ENCODE data around the gene MRPS27.

The MRPS27 gene

DNA sequence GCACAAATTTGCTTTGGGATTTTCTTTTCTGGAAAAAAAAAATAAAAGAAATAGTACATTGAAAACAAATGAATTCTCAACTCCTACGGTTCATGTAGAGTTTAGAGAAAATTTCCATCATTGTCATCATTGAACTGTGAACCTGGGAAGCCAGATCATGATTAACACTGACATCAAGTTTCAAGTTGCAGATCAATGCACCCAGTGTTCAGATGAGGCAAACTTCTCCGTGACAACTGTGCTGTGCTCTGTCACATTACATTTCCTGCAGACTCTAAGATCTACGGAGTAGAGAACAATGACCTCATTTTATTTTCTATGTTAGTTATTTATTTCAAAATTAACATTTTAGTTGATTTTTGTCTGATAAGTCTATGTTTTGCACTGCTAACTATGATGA lies 113.0 kb downstream of the MRPS27 start:
- Mint-ChIP-seq H3K4me3 (no peak overlapping the region), H3K36me3 (ENCODE audit: low read depth) (peaks cover 54% of the 10 kb centered on the region), H3K27ac (no peak overlapping the region), H3K4me1 (peaks cover 13% of the 10 kb centered on the region), H3K27me3 (ENCODE audit: low read depth, poor library complexity) (peaks cover 2% of the 10 kb centered on the region), H3K9me3 (no peaks in the 10 kb centered on the region)
- TF ChIP-seq, protein P1, sequence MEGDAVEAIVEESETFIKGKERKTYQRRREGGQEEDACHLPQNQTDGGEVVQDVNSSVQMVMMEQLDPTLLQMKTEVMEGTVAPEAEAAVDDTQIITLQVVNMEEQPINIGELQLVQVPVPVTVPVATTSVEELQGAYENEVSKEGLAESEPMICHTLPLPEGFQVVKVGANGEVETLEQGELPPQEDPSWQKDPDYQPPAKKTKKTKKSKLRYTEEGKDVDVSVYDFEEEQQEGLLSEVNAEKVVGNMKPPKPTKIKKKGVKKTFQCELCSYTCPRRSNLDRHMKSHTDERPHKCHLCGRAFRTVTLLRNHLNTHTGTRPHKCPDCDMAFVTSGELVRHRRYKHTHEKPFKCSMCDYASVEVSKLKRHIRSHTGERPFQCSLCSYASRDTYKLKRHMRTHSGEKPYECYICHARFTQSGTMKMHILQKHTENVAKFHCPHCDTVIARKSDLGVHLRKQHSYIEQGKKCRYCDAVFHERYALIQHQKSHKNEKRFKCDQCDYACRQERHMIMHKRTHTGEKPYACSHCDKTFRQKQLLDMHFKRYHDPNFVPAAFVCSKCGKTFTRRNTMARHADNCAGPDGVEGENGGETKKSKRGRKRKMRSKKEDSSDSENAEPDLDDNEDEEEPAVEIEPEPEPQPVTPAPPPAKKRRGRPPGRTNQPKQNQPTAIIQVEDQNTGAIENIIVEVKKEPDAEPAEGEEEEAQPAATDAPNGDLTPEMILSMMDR (IDR thresholded peaks at IDR 0.05): no peak
- DNase-seq: no peak

DNA sequence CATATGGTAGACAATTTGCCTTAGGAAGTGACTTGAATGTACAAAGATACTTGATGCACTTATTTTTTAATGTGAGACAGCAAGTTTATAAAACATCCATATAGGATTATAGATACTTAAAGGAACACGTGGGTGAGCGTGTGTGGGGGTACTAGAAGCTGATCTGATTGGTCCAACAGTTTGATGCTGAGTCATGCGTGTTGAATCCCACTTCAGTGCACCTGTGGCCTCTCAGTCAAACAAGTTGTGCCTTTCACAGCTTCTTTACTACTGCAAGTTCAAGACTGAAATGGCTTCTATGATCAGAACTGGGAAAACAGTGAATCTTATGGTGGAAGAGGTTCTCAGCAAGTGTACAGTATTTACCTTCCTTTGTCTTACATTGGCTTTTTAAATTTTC lies 113.9 kb downstream of the MRPS27 start:
- peaks cover 10% of the 10 kb centered on the region for H3K4me1 Mint-ChIP-seq
- peak overlapping the region; percentile 74 for H3K27ac Mint-ChIP-seq

DNA sequence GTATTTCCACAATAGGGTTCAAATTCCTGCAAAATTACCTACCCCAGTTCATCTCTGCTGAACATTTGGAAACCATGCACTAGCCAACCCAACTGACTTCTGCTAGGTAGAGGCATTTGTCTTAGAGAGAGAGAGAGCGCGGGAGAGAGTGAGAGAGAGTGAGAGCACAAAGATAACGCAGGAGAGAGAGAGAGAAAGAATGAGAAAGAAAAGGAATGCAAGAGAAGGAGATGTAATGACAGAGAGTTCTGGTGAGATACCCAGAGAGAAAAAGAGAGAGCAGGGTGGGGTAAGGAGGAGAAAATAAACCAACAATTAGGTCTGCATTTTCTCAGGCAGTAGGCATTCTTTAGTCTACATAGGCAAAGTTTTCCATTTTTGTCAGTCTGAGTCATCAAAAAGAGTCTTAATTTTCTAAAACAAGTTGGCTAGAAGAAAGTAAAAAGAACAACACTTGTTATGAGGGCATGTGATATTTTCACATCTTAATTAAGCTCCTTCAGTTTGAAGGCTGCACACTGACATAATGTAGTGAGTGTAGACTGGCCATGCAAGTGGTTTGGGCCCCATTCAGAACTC lies 114.5 kb downstream of the MRPS27 start:
- Mint-ChIP-seq H3K27ac (peak overlapping the region; percentile 44), H3K27me3 (ENCODE audit: low read depth, poor library complexity) (no peaks in the 10 kb centered on the region), H3K36me3 (ENCODE audit: low read depth) (peaks cover 64% of the 10 kb centered on the region), H3K9me3 (no peaks in the 10 kb centered on the region), H3K4me1 (peaks cover 8% of the 10 kb centered on the region), H3K4me3 (no peak overlapping the region)
- DNase-seq: no peak
- TF ChIP-seq, protein P1 (IDR thresholded peaks at IDR 0.05): no peak

More for the DNA sequence above, 113.9 kb downstream of the MRPS27 start:
- Mint-ChIP-seq H3K9me3 (no peaks in the 10 kb centered on the region), H3K36me3 (ENCODE audit: low read depth) (peaks cover 59% of the 10 kb centered on the region), H3K27me3 (ENCODE audit: low read depth, poor library complexity) (peaks cover 2% of the 10 kb centered on the region), H3K4me3 (no peak overlapping the region)
- DNase-seq: no peak
- TF ChIP-seq, protein P1 (IDR thresholded peaks at IDR 0.05): no peak

DNA sequence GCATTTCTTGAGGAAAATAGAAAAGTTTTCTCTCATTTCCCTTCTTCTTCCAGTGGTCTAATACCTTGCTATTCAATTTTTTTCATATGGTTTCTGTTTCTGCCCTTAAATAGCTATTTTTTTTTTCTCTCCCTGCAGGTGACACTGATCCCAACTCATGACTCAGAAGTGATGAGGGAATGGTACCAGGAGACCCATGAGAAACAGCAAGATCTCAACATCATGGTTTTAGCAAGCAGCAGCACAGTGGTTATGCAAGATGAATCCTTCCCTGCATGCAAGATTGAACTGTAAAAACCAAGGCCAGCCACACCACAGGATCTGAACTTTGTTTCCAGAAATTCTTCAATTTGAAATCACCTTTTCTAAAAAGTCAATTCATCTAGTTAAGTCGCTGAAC lies 115.1 kb downstream of the MRPS27 start:
- H3K27ac Mint-ChIP-seq: peak overlapping the region; percentile 25
- peaks cover 8% of the 10 kb centered on the region for H3K4me1 Mint-ChIP-seq

DNA sequence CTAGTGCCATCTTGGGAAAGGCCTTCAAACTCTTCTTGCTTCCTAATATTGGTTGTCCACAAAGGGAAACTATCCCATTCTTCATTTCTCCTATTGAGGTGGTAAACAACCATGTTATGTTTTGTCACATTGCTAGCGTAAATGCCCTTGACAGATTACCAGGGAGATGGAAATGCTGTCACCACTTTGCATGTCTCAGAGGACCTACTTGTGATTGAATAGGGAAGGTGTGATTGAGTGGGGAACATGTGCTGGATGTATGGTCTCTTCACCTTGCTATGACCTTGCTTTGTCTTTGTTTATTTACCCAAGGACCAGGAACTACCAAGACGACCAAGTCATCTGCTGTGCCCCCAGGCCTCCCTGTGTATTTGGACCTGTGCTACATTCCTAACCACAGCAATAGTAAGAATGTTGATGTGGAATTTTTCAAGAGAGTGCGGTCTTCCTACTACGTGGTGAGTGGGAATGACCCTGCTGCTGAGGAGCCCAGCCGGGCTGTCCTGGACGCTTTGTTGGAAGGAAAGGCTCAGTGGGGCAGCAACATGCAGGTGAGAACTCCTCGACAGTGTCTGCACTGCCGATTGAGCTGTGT lies 116.7 kb downstream of the MRPS27 start:
- H3K27ac Mint-ChIP-seq: no peak overlapping the region

More for the DNA sequence above, 115.1 kb downstream of the MRPS27 start:
- Mint-ChIP-seq H3K27me3 (ENCODE audit: low read depth, poor library complexity) (no peaks in the 10 kb centered on the region), H3K9me3 (no peaks in the 10 kb centered on the region), H3K36me3 (ENCODE audit: low read depth) (peaks cover 70% of the 10 kb centered on the region), H3K4me3 (no peak overlapping the region)
- TF ChIP-seq, protein P1 (IDR thresholded peaks at IDR 0.05): no peak
- no peak for DNase-seq

More for the DNA sequence above, 116.7 kb downstream of the MRPS27 start:
- DNase-seq: no peak
- H3K36me3 Mint-ChIP-seq (ENCODE audit: low read depth): peaks cover 83% of the 10 kb centered on the region
- peaks cover 3% of the 10 kb centered on the region for H3K27me3 Mint-ChIP-seq (ENCODE audit: low read depth, poor library complexity)
- TF ChIP-seq, protein P1 (IDR thresholded peaks at IDR 0.05): no peak
- H3K4me1 Mint-ChIP-seq: no peaks in the 10 kb centered on the region
- H3K4me3 Mint-ChIP-seq: no peak overlapping the region
- H3K9me3 Mint-ChIP-seq: peaks cover under 1% of the 10 kb centered on the region

Data from nephron progenitor cell (in vitro differentiated cells).